H1 (cell line): ENCODE data around the gene GARNL3.

Experiments
- BACH1 ChIP-seq: IDR thresholded peaks from 2 replicates; pipeline ENCODE4 v1.6.1; 2012; ENCODE audit warnings: low read length, improper control_type of control experiment
- CHD1 ChIP-seq: IDR thresholded peaks from 2 replicates; pipeline ENCODE4 v1.6.1; 2012; ENCODE audit warnings: low read depth, low read length, improper control_type of control experiment
- CTCF ChIP-seq, 3 experiments: IDR thresholded peaks; 1 replicate in 2 of 3; 2 replicates in 1 of 3; pipeline versions ENCODE4 v1.5.1 to v1.6.1; 2011; ENCODE audit warnings: low read length in 3 of 3, mild to moderate bottlenecking in 3 of 3, inconsistent platforms in 2 of 3, low read depth in 1 of 3, moderate library complexity in 1 of 3; ENCODE audit not compliant: insufficient read depth in 1 of 3; ENCODE audit errors: control extremely low read depth in 1 of 3
- GABPA ChIP-seq: IDR thresholded peaks from 2 replicates; pipeline ENCODE4 v1.6.1; 2011; ENCODE audit warnings: mild to moderate bottlenecking, low read length, moderate library complexity, borderline replicate concordance; ENCODE audit not compliant: insufficient read depth
- MAX ChIP-seq: IDR thresholded peaks from 2 replicates; pipeline ENCODE4 v1.6.1; 2012; ENCODE audit warnings: inconsistent platforms
- POLR2A ChIP-seq, 2 experiments: IDR thresholded peaks; 1 replicate in 1 of 2; 2 replicates in 1 of 2; pipeline ENCODE4 v1.6.1; 2011; ENCODE audit warnings: low read depth in 2 of 2, low read length in 2 of 2, mild to moderate bottlenecking in 2 of 2; ENCODE audit errors: control extremely low read depth in 1 of 2
- RNF2 ChIP-seq: fragments of 200-900, 300-1000 bp; sonication (generic); IDR thresholded peaks from 2 replicates; pipeline ENCODE4 v1.7.1; 2016; ENCODE audit warnings: borderline replicate concordance, low read depth, mild to moderate bottlenecking, antibody characterized with exemption, low read length; ENCODE audit not compliant: poor library complexity, severe bottlenecking; ENCODE audit errors: missing control alignments
- SIN3A ChIP-seq, 2 experiments: IDR thresholded peaks in 1 of 2; conservative IDR thresholded peaks in 1 of 2; 2 replicates each; pipeline ENCODE4 v1.6.1; 2011 to 2012; ENCODE audit warnings: low read length in 2 of 2, improper control_type of control experiment in 1 of 2, low read depth in 1 of 2, mild to moderate bottlenecking in 1 of 2
- SIRT6 ChIP-seq: IDR thresholded peaks from one replicate; pipeline ENCODE4 v1.7.1; 2012; ENCODE audit warnings: low read length, inconsistent platforms
- YY1 ChIP-seq: IDR thresholded peaks from 2 replicates; pipeline ENCODE4 v1.6.1; 2011; ENCODE audit warnings: low read depth, mild to moderate bottlenecking, low read length
- ZNF274 ChIP-seq: IDR thresholded peaks from 2 replicates; pipeline ENCODE4 v1.7.0; 2012; ENCODE audit warnings: low read length, borderline replicate concordance; ENCODE audit errors: extremely low read depth

- TF ChIP-seq CHD1 (no peak), SIN3A (conservative IDR thresholded peaks at IDR 0.05 in 1 of 2, IDR thresholded peaks at IDR 0.05 in 1 of 2; ENCODE audit: low read depth in 1 of 2, low read length in 2 of 2) (no peak), MAX (no peak), RNF2 (no peak), POLR2A (IDR thresholded peaks at IDR 0.05; ENCODE audit: control extremely low read depth in 1 of 2, low read depth in 2 of 2, low read length in 2 of 2) (no peak), GABPA (no peak), ZNF274 (no peak), BACH1 (no peak), CTCF (IDR thresholded peaks at IDR 0.05; ENCODE audit: control extremely low read depth in 1 of 3, insufficient read depth in 1 of 3, low read depth in 1 of 3, low read length in 3 of 3) (no peak), SIRT6 (no peak), YY1 (no peak)
Observed at GRCh38 chr9:127423476-127423933, 158.9 kb downstream of the GARNL3 start.
